Mammary microvascular endothelial cell (primary cell): ENCODE measurements around the gene ZFHX2. TPM values are rescaled to one million over a fixed set of nuclear protein-coding genes. Genes with fewer than 3 reads are reported as not detected.

Source experiments
- total RNA-seq: library from RNA; depleted of rRNA; stranded (reverse); fragments of >200 nt; gene quantifications from 2 replicates; pipeline ENCODE4 v1.2.3, GENCODE V29; 2015

The ZFHX2 gene
- total RNA-seq = under 0.01 and 0.69 TPM in 2 replicates

DNA sequence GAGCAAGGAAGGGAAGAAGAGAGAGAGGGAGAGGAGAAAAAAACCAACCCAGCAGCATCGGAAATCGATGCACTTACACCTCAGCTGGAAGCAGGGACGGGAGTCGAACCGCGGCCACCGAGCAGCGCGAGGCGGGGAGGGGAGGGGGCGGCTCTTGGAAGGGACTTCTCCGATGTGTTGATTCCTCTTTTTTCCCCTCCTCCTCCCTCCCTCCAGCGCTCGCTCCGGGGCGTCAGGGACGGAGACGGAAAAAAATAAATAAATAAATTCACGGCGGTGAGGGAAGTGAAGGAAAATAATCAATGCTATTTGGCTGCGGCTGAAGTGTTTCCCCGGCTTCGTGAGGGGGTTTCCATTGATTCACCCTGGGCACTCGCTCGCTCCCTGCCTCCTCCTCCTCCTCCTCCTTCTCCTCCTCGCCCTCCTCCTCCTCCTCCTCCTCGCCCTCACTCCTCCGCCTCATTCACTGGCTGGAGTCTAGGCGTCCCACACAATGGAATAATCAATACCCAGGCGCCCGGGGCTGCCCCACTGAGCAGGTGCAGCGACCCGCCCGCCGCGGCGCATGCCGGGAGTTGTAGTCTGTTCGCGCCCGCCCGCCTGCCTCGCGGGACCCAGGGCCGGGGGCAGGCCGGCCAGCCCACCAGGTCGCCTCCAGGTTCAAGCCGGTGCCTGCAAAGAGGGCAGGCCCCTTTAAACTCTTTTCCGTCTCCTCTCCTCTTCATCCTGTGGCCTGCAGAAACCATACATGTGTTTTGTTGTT is at the start of gene ZFHX2:
Gene ZFHX2 (minus strand): TSS at position 500 of the 763 bp plus-strand sequence. CDS start 16,440 bp downstream, outside the sequence.

DNA sequence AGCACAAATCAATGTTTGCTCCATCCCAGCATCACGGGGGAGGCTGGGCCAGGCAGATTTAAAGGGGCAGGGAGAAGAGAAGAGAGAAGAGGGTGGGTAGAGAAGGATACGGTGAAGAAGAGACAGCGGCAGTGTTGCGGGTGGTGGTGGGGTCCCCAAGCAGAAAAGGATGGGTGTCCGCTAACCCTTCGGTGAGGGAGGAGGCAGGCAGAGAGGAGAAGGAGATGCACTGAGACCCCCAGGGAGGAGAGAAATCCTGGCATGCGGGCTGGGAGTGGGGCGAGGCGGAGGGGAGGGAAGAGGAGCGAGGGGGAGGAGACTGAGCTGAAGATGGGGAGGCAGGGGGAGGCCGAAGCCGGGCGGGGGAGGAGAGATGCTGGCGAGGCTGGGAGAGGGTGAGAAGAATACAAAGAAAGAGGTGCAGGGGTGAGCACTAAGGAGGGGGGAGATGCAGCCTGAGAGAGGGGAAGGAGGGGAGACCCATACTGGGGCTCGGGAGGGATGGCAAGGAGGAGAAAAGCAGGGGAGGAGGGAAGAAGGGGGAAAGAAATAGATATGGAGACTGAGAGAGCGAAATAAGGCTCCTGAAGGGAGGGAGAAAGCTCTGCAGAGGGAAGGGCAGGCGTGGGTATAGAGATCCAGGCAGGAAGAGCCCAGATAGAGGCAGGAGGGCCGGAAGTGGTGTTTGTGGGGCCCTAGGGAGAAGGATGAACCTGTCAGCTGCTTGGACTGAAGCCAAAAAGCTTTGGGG is 27.2 kb upstream of the ZFHX2 start, which contains the start of gene JPH4:
Gene JPH4 (minus strand): TSS at position 231 of the 751 bp plus-strand sequence. CDS start 1,337 bp downstream, outside the sequence.

DNA sequence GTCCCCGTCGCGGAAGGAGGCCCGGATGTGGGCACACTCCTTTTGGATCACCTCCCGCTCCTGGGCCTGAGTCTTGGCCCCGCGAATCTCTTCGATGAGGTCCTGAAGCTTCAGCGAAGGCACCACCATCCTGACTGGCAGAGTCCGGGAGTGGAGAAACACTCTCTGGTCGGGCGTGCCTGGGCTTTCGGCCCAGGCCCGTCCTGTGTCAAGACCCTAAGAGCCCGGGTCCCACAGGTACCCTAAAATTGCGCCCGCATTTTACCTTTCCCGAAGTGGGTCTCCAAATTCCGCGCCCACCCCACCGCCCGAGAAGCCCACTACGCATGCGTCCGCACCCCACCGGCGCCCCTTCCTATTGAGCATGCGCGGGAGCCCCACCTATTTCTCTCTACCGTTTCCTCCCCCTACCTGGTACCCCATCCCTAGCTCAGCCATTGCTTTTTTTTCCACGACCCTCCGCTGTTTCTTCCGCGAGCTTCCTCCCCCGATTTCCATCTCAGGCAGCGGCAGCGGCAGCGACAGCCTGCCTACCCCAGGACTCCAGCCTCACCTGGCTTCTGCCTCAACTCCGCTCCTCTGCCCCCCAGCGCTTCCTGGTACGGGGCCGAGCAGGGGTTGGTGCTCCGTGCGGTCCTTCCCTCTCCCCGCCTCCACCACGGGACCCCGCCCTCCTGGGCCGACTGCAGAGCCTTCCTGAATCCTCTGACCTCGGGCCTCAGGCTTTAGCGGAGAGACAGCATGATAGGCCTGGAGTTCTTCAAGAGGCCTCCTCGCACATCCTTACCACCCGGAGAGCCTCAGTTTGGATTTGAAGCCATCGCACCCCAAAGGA is 15.8 kb upstream of the ZFHX2 start, which contains the start of gene AP1G2:
Gene AP1G2 (minus strand): TSS at position 606 of the 835 bp plus-strand sequence. CDS start 477 bp downstream, at position 129.

DNA sequence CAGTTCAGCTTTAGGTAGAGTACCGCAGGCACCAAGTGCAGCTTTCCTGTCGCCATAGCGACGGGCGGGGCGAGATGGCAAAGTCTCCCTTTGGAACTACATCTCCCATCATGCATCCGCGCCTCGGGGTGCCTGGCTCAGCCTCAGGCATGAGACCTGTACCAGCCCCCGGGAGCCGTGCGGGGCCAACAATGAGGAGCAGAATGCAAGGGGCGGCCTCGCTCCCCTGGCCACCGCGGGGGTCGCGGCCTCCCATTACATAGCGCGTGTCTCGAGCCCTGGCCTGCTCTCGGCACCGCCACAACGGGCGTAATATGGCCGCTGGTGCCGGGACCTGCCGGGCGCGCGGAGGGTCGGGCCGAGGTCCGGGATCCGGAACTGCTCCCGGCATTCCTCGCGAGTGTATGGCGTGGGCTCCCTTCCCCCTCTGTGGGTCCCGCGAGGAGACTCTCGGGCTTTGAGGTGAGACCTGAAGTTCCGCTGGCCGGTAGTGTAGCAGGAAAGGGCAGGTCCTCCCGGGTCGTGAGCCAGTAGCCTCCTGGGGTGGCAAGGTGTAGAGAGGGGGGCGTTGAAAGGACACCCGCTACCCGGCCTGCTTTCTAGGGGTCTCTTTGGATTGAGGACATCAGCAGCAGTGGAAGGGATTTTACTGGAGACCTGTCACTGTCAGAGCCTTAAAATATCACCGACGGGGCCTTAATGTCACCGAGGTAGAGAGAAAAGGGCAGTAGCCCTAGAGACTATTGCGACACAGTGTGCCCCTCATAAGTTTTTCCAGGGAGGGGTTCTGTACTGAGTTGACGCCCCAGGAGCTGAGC is 4.5 kb upstream of the ZFHX2 start, which contains the start of gene THTPA:
Gene THTPA (plus strand): TSS at position 390 of the 818 bp plus-strand sequence. CDS start 487 bp downstream, outside the sequence.

Other genes starting within 250 kb of the ZFHX2 start
- 1.00 and 2.1 TPM in 2 replicates for gene PPP1R3E, start 248.9 kb downstream of the ZFHX2 start, total RNA-seq
- gene BCL2L2, start 244.9 kb downstream of the ZFHX2 start, total RNA-seq = 7.7 and 11.4 TPM in 2 replicates
- gene PABPN1, start 230.3 kb downstream of the ZFHX2 start, total RNA-seq = 61.6 and 76.0 TPM in 2 replicates
- gene SLC22A17, start 198.9 kb downstream of the ZFHX2 start, total RNA-seq = 0.20 TPM in 1 of 2 replicates, not detected in the other
- gene EFS, start 186.6 kb downstream of the ZFHX2 start, total RNA-seq = not detected in 2 replicates
- not detected in 2 replicates for gene IL25, start 179.0 kb downstream of the ZFHX2 start, total RNA-seq
- not detected in 2 replicates for gene CMTM5, start 174.7 kb downstream of the ZFHX2 start, total RNA-seq
- 0.05 TPM in 1 of 2 replicates, not detected in the other for gene MYH6, start 143.5 kb downstream of the ZFHX2 start, total RNA-seq
- gene MYH7, start 116.1 kb downstream of the ZFHX2 start, total RNA-seq = not detected in 2 replicates
- gene NGDN, start 82.1 kb downstream of the ZFHX2 start, total RNA-seq = 30.2 and 33.4 TPM in 2 replicates
- 5.5 and 8.3 TPM in 2 replicates for gene THTPA, start 4.5 kb upstream of the ZFHX2 start, total RNA-seq
- 16.8 and 20.3 TPM in 2 replicates for gene AP1G2, start 16.0 kb upstream of the ZFHX2 start, total RNA-seq
- gene JPH4, start 27.0 kb upstream of the ZFHX2 start, total RNA-seq = not detected in 2 replicates
- gene DHRS2, start 84.6 kb upstream of the ZFHX2 start, total RNA-seq = 0.13 and 0.20 TPM in 2 replicates